ENCODE data around the gene NUP62CL.

NUP62CL gene

GRCh38 chrX:107146670-107147069, 59.6 kb downstream of the NUP62CL start:
- H3K4me3 ChIP-seq (ENCODE audit: low read depth, low read length) = no peak overlapping the region
- no peaks in the 10 kb centered on the region for H3K27me3 ChIP-seq (ENCODE audit: insufficient read depth, low read length)

GRCh38 chrX:107135965-107136307, 70.3 kb downstream of the NUP62CL start:
- Histone ChIP-seq H3K27ac (ENCODE audit: low read depth, low read length) (no peak overlapping the region), H3K4ac (ENCODE audit: low read depth, low read length) (no peak overlapping the region), H2AFZ (ENCODE audit: insufficient read depth, low read length, poor library complexity) (no peak overlapping the region), H3K36me3 (ENCODE audit: control insufficient read depth in 1 of 2, insufficient read depth in 2 of 2, low read length in 2 of 2) (no peaks in the 10 kb centered on the region), H3K79me2 (ENCODE audit: control insufficient read depth, insufficient read depth, low read length, poor library complexity) (no peaks in the 10 kb centered on the region), H3K4me1 (ENCODE audit: control insufficient read depth in 1 of 2, insufficient read depth in 2 of 2, low read length in 2 of 2) (no peaks in the 10 kb centered on the region), H3K9ac (ENCODE audit: low read length) (no peak overlapping the region), H3K9me3 (ENCODE audit: insufficient read depth, low read depth, low read length) (no peaks in the 10 kb centered on the region), H3K18ac (ENCODE audit: low read length) (no peak overlapping the region), H2BK12ac (ENCODE audit: low read length) (no peak overlapping the region), H3K79me1 (ENCODE audit: low read length) (no peaks in the 10 kb centered on the region), H2BK120ac (ENCODE audit: insufficient read depth, low read length, poor library complexity) (no peak overlapping the region), H3K23ac (ENCODE audit: low read length) (no peak overlapping the region), H3K4me2 (ENCODE audit: low read length) (no peak overlapping the region), H2BK5ac (ENCODE audit: low read depth, low read length, poor library complexity) (no peak overlapping the region), H4K91ac (ENCODE audit: low read depth, low read length) (no peak overlapping the region), H4K12ac (ENCODE audit: low read depth, low read length) (no peak overlapping the region), H3K27me3 (ENCODE audit: insufficient read depth, low read length) (no peaks in the 10 kb centered on the region), H4K8ac (ENCODE audit: low read depth, low read length) (no peak overlapping the region), H3K14ac (ENCODE audit: low read length) (no peak overlapping the region), H2AK5ac (ENCODE audit: low read length) (no peak overlapping the region), H3K4me3 (ENCODE audit: low read depth, low read length) (no peak overlapping the region)
- no peak for DNase-seq
- WGBS (ENCODE audit: extremely low coverage, insufficient coverage, insufficient read length) = no CpG with 5 or more reads among the region's 1 CpG

More at GRCh38 chrX:107146670-107147069, 59.6 kb downstream of the NUP62CL start:
- Histone ChIP-seq H3K4me1 (ENCODE audit: control insufficient read depth in 1 of 2, insufficient read depth in 2 of 2, low read length in 2 of 2) (no peaks in the 10 kb centered on the region), H4K91ac (ENCODE audit: low read depth, low read length) (no peak overlapping the region), H3K79me2 (ENCODE audit: control insufficient read depth, insufficient read depth, low read length, poor library complexity) (no peaks in the 10 kb centered on the region), H4K8ac (ENCODE audit: low read depth, low read length) (no peak overlapping the region), H2BK12ac (ENCODE audit: low read length) (no peak overlapping the region), H3K18ac (ENCODE audit: low read length) (no peak overlapping the region), H3K9ac (ENCODE audit: low read length) (no peak overlapping the region), H2AK5ac (ENCODE audit: low read length) (no peak overlapping the region), H2AFZ (ENCODE audit: insufficient read depth, low read length, poor library complexity) (no peak overlapping the region), H3K14ac (ENCODE audit: low read length) (no peak overlapping the region), H2BK5ac (ENCODE audit: low read depth, low read length, poor library complexity) (no peak overlapping the region), H3K4ac (ENCODE audit: low read depth, low read length) (no peak overlapping the region), H2BK120ac (ENCODE audit: insufficient read depth, low read length, poor library complexity) (no peak overlapping the region), H3K36me3 (ENCODE audit: control insufficient read depth in 1 of 2, insufficient read depth in 2 of 2, low read length in 2 of 2) (no peaks in the 10 kb centered on the region), H3K27ac (ENCODE audit: low read depth, low read length) (no peak overlapping the region), H4K12ac (ENCODE audit: low read depth, low read length) (no peak overlapping the region), H3K9me3 (ENCODE audit: insufficient read depth, low read depth, low read length) (no peaks in the 10 kb centered on the region), H3K23ac (ENCODE audit: low read length) (no peak overlapping the region), H3K4me2 (ENCODE audit: low read length) (no peak overlapping the region), H3K79me1 (ENCODE audit: low read length) (no peaks in the 10 kb centered on the region)
- peak; percentile 15 to 39 for DNase-seq

GRCh38 chrX:107135049-107135964, 70.9 kb downstream of the NUP62CL start:
- no peak overlapping the region for H4K91ac ChIP-seq (ENCODE audit: low read depth, low read length)
- no peak overlapping the region for H3K18ac ChIP-seq (ENCODE audit: low read length)
- no peak overlapping the region for H2BK12ac ChIP-seq (ENCODE audit: low read length)
- H3K36me3 ChIP-seq (ENCODE audit: control insufficient read depth in 1 of 2, insufficient read depth in 2 of 2, low read length in 2 of 2) = no peaks in the 10 kb centered on the region
- H3K27ac ChIP-seq (ENCODE audit: low read depth, low read length) = no peak overlapping the region
- H2AFZ ChIP-seq (ENCODE audit: insufficient read depth, low read length, poor library complexity) = no peak overlapping the region
- H3K27me3 ChIP-seq (ENCODE audit: insufficient read depth, low read length) = no peaks in the 10 kb centered on the region
- H3K9me3 ChIP-seq (ENCODE audit: insufficient read depth, low read depth, low read length) = no peaks in the 10 kb centered on the region
- no peaks in the 10 kb centered on the region for H3K4me1 ChIP-seq (ENCODE audit: control insufficient read depth in 1 of 2, insufficient read depth in 2 of 2, low read length in 2 of 2)
- WGBS (ENCODE audit: extremely low coverage, insufficient coverage, insufficient read length) = no CpG with 5 or more reads among the region's 5 CpGs
- H4K12ac ChIP-seq (ENCODE audit: low read depth, low read length) = no peak overlapping the region
- no peak overlapping the region for H3K9ac ChIP-seq (ENCODE audit: low read length)
- H2AK5ac ChIP-seq (ENCODE audit: low read length) = no peak overlapping the region
- no peak overlapping the region for H4K8ac ChIP-seq (ENCODE audit: low read depth, low read length)
- DNase-seq = no peak
- no peak overlapping the region for H2BK5ac ChIP-seq (ENCODE audit: low read depth, low read length, poor library complexity)
- H3K4me2 ChIP-seq (ENCODE audit: low read length) = no peak overlapping the region
- no peak overlapping the region for H3K4ac ChIP-seq (ENCODE audit: low read depth, low read length)
- no peak overlapping the region for H3K4me3 ChIP-seq (ENCODE audit: low read depth, low read length)
- H3K23ac ChIP-seq (ENCODE audit: low read length) = no peak overlapping the region
- no peaks in the 10 kb centered on the region for H3K79me2 ChIP-seq (ENCODE audit: control insufficient read depth, insufficient read depth, low read length, poor library complexity)
- H3K79me1 ChIP-seq (ENCODE audit: low read length) = no peaks in the 10 kb centered on the region
- H2BK120ac ChIP-seq (ENCODE audit: insufficient read depth, low read length, poor library complexity) = no peak overlapping the region
- H3K14ac ChIP-seq (ENCODE audit: low read length) = no peak overlapping the region

GRCh38 chrX:107123750-107124149, 82.5 kb downstream of the NUP62CL start:
- H2AFZ ChIP-seq (ENCODE audit: insufficient read depth, low read length, poor library complexity) = no peak overlapping the region
- no peak overlapping the region for H3K27ac ChIP-seq (ENCODE audit: low read depth, low read length)
- DNase-seq = no peak
- H4K91ac ChIP-seq (ENCODE audit: low read depth, low read length) = no peak overlapping the region
- H2BK5ac ChIP-seq (ENCODE audit: low read depth, low read length, poor library complexity) = no peak overlapping the region
- no peak overlapping the region for H2BK12ac ChIP-seq (ENCODE audit: low read length)
- no peak overlapping the region for H3K18ac ChIP-seq (ENCODE audit: low read length)
- no peak overlapping the region for H4K12ac ChIP-seq (ENCODE audit: low read depth, low read length)
- H3K4me2 ChIP-seq (ENCODE audit: low read length) = no peak overlapping the region
- no peaks in the 10 kb centered on the region for H3K79me1 ChIP-seq (ENCODE audit: low read length)
- no peaks in the 10 kb centered on the region for H3K9me3 ChIP-seq (ENCODE audit: insufficient read depth, low read depth, low read length)
- no peaks in the 10 kb centered on the region for H3K79me2 ChIP-seq (ENCODE audit: control insufficient read depth, insufficient read depth, low read length, poor library complexity)
- H2AK5ac ChIP-seq (ENCODE audit: low read length) = no peak overlapping the region
- no peak overlapping the region for H3K4ac ChIP-seq (ENCODE audit: low read depth, low read length)
- no peak overlapping the region for H2BK120ac ChIP-seq (ENCODE audit: insufficient read depth, low read length, poor library complexity)
- H3K14ac ChIP-seq (ENCODE audit: low read length) = no peak overlapping the region
- H4K8ac ChIP-seq (ENCODE audit: low read depth, low read length) = no peak overlapping the region
- no peak overlapping the region for H3K23ac ChIP-seq (ENCODE audit: low read length)
- no peak overlapping the region for H3K4me3 ChIP-seq (ENCODE audit: low read depth, low read length)
- H3K27me3 ChIP-seq (ENCODE audit: insufficient read depth, low read length) = no peaks in the 10 kb centered on the region
- H3K36me3 ChIP-seq (ENCODE audit: control insufficient read depth in 1 of 2, insufficient read depth in 2 of 2, low read length in 2 of 2) = no peaks in the 10 kb centered on the region
- no peaks in the 10 kb centered on the region for H3K4me1 ChIP-seq (ENCODE audit: control insufficient read depth in 1 of 2, insufficient read depth in 2 of 2, low read length in 2 of 2)
- H3K9ac ChIP-seq (ENCODE audit: low read length) = no peak overlapping the region
